ENCODE results near the gene CACNG8. TPM values are rescaled to one million over a fixed set of nuclear protein-coding genes. Genes with fewer than 3 reads are reported as not detected.

The CACNG8 gene
- total and polyA plus RNA-seq, 2 experiments from 2014 or later = 0.06 to 0.13 TPM

GRCh38 chr19:53958823-53959757 is 3.6 kb upstream of the CACNG8 start:
- Histone ChIP-seq H3K4me2 (no peak overlapping the region), H3K9me2 (replicated peaks; ENCODE audit: insufficient read depth) (no peaks in the 10 kb centered on the region), H2AFZ (no peak overlapping the region), H3K36me3 (replicated peaks; ENCODE audit: insufficient read depth, low read depth) (no peaks in the 10 kb centered on the region), H3K27me3 (peaks cover 70% of the 10 kb centered on the region), H3K27ac (no peak overlapping the region), H4K20me1 (ENCODE audit: insufficient read depth, poor library complexity, severe bottlenecking) (no peaks in the 10 kb centered on the region), H3K4me3 (no peak overlapping the region), H3K4me1 (ENCODE audit: insufficient read depth) (no peaks in the 10 kb centered on the region), H3K9me3 (ENCODE audit: low read depth) (no peaks in the 10 kb centered on the region), H3K79me2 (no peaks in the 10 kb centered on the region)
- 8% methylated on average over 9 of the region's 22 CpGs for WGBS (ENCODE audit: low lambda C conversion rate, missing lambda C conversion rate)
- DNase-seq (ENCODE audit: low spot score) = no peak
- TF ChIP-seq CTCF (IDR thresholded peaks at IDR 0.05; ENCODE audit: poor library complexity) (no peak), EZH2 (IDR thresholded peaks at IDR 0.05; ENCODE audit: borderline replicate concordance) (no peak), EZH2phosphoT487 (IDR thresholded peaks at IDR 0.05; ENCODE audit: low read depth, severe bottlenecking, unreplicated experiment) (no peak)

- Histone ChIP-seq H3K9me2 (replicated peaks; ENCODE audit: insufficient read depth) (no peaks in the 10 kb centered on the region), H4K20me1 (ENCODE audit: insufficient read depth, poor library complexity, severe bottlenecking) (no peaks in the 10 kb centered on the region), H3K4me3 (no peak overlapping the region), H3K4me1 (ENCODE audit: insufficient read depth) (no peaks in the 10 kb centered on the region), H3K36me3 (replicated peaks; ENCODE audit: insufficient read depth, low read depth) (no peaks in the 10 kb centered on the region), H3K27ac (no peak overlapping the region), H3K9me3 (ENCODE audit: low read depth) (no peaks in the 10 kb centered on the region), H3K79me2 (no peaks in the 10 kb centered on the region), H2AFZ (no peak overlapping the region), H3K27me3 (peaks cover 78% of the 10 kb centered on the region), H3K4me2 (no peak overlapping the region)
- 14% methylated on average over 10 of the region's 10 CpGs for WGBS (ENCODE audit: low lambda C conversion rate, missing lambda C conversion rate)
- no peak for TF ChIP-seq EZH2phosphoT487 (IDR thresholded peaks at IDR 0.05; ENCODE audit: low read depth, severe bottlenecking, unreplicated experiment)
- TF ChIP-seq EZH2 (IDR thresholded peaks at IDR 0.05; ENCODE audit: borderline replicate concordance) = no peak
- TF ChIP-seq CTCF (IDR thresholded peaks at IDR 0.05; ENCODE audit: poor library complexity) = no peak
- DNase-seq (ENCODE audit: low spot score) = no peak
Observed at GRCh38 chr19:53960187-53960586, 2.5 kb upstream of the CACNG8 start.

- 4% methylated on average over 6 of the region's 8 CpGs for WGBS (ENCODE audit: low lambda C conversion rate, missing lambda C conversion rate)
Observed at GRCh38 chr19:53960886-53961285, 1.9 kb upstream of the CACNG8 start.

More at GRCh38 chr19:53960886-53961285, 1.9 kb upstream of the CACNG8 start:
- no peaks in the 10 kb centered on the region for H3K4me1 ChIP-seq (ENCODE audit: insufficient read depth)
- no peaks in the 10 kb centered on the region for H3K9me3 ChIP-seq (ENCODE audit: low read depth)
- no peak overlapping the region for H2AFZ ChIP-seq
- H3K36me3 ChIP-seq (replicated peaks; ENCODE audit: insufficient read depth, low read depth) = no peaks in the 10 kb centered on the region
- no peaks in the 10 kb centered on the region for H4K20me1 ChIP-seq (ENCODE audit: insufficient read depth, poor library complexity, severe bottlenecking)
- peaks cover 80% of the 10 kb centered on the region for H3K27me3 ChIP-seq
- H3K4me3 ChIP-seq = no peak overlapping the region
- H3K79me2 ChIP-seq = no peaks in the 10 kb centered on the region
- no peaks in the 10 kb centered on the region for H3K9me2 ChIP-seq (replicated peaks; ENCODE audit: insufficient read depth)
- H3K4me2 ChIP-seq = no peak overlapping the region
- no peak overlapping the region for H3K27ac ChIP-seq
- DNase-seq (ENCODE audit: low spot score) = no peak
- TF ChIP-seq CTCF (IDR thresholded peaks at IDR 0.05; ENCODE audit: poor library complexity) = no peak
- no peak for TF ChIP-seq EZH2 (IDR thresholded peaks at IDR 0.05; ENCODE audit: borderline replicate concordance)
- no peak for TF ChIP-seq EZH2phosphoT487 (IDR thresholded peaks at IDR 0.05; ENCODE audit: low read depth, severe bottlenecking, unreplicated experiment)

Data from hepatocyte (in vitro differentiated cells).